ENCODE measurements around the gene MACROD1.
"Not testable (repeated sequence)": the region's sequence is repeated elsewhere in the genome, so short reads cannot be mapped to it uniquely, and the experiment has no call there.

The MACROD1 gene

GRCh38 chr11:64053699-64054098 lies 112.2 kb downstream of the MACROD1 start:
- no peak overlapping the region for H3K4me3 ChIP-seq (ENCODE audit: low read depth, low read length)
- in situ Hi-C loops (cut with HindIII; ENCODE audit: low sequenced_read_pairs), result no loop called here
- DNase-seq (ENCODE audit: low read depth, low spot score), result no peak
- TF ChIP-seq, protein P1, sequence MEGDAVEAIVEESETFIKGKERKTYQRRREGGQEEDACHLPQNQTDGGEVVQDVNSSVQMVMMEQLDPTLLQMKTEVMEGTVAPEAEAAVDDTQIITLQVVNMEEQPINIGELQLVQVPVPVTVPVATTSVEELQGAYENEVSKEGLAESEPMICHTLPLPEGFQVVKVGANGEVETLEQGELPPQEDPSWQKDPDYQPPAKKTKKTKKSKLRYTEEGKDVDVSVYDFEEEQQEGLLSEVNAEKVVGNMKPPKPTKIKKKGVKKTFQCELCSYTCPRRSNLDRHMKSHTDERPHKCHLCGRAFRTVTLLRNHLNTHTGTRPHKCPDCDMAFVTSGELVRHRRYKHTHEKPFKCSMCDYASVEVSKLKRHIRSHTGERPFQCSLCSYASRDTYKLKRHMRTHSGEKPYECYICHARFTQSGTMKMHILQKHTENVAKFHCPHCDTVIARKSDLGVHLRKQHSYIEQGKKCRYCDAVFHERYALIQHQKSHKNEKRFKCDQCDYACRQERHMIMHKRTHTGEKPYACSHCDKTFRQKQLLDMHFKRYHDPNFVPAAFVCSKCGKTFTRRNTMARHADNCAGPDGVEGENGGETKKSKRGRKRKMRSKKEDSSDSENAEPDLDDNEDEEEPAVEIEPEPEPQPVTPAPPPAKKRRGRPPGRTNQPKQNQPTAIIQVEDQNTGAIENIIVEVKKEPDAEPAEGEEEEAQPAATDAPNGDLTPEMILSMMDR (IDR thresholded peaks at IDR 0.05; ENCODE audit: low read depth, low read length), result no peak

DNA sequence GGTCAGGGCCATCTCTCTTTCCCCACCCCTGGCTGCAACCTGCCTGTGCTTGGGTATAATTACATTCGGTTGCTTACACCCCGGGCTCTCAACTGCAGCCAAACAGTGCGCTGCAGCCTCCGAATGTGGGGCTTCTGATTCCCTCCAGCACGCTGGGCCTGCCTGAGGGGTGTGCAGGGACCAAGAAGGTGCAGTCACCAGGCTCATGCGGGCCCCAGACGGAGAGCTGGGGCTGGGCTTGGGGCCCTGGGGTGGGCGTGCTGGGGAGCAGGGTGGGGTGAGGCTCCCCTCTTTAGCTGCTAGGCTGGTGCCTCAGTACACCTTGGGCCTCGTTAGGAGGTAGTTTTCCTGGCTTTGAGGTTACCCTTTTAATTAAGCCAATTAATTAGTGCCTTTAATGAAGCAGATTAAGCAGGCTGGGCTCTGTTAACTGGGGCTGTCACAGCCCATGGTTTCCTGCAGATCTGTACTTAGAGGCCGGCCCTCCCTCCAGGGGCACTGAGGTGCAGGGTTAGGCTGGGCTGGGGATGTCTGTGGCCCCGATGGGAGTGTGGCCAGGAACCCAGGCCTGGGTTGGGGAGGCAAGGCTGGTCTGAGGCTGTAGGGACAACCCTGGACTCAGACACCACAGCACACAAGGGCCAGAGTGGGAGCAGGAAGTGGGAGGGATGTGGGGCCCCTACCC lies 112.8 kb downstream of the MACROD1 start:
- in situ Hi-C loops (cut with HindIII; ENCODE audit: low sequenced_read_pairs), result no loop called here
- H3K4me3 ChIP-seq (ENCODE audit: low read depth, low read length), result no peak overlapping the region
- TF ChIP-seq, protein P1 (IDR thresholded peaks at IDR 0.05; ENCODE audit: low read depth, low read length), result no peak
- no peak for DNase-seq (ENCODE audit: low read depth, low spot score)

DNA sequence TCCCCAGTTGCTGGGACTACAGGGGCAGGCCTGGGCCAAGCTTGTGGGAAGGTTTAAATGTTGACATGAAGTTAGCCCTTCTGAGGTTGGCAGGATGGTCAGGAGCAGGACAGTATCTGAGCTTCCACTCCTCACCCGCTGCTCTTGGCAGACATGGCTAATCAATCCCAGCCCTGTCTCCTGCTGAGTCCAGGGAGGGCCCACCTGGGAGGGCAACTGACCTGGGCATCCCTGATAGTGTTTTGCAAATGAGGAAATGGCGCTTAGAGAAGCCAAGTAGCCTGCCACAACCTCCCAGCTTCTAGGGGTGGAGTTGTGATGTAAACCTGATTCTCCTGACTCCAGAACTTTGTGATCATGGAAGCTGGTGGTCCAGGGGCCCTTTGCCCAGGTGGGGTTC lies 113.5 kb downstream of the MACROD1 start:
- in situ Hi-C loops (cut with HindIII; ENCODE audit: low sequenced_read_pairs), result no loop called here
- TF ChIP-seq, protein P1 (IDR thresholded peaks at IDR 0.05; ENCODE audit: low read depth, low read length), result no peak
- DNase-seq (ENCODE audit: low read depth, low spot score), result no peak

GRCh38 chr11:64051297-64051696 lies 114.6 kb downstream of the MACROD1 start:
- H3K4me3 ChIP-seq (ENCODE audit: low read depth, low read length), result no peak overlapping the region
- DNase-seq (ENCODE audit: low read depth, low spot score), result no peak
- TF ChIP-seq, protein P1 (IDR thresholded peaks at IDR 0.05; ENCODE audit: low read depth, low read length), result no peak
- in situ Hi-C loops (cut with HindIII; ENCODE audit: low sequenced_read_pairs), result no loop called here

More for the DNA sequence above, 113.5 kb downstream of the MACROD1 start:
- no peak overlapping the region for H3K4me3 ChIP-seq (ENCODE audit: low read depth, low read length)

- TF ChIP-seq, protein P1 (IDR thresholded peaks at IDR 0.05; ENCODE audit: low read depth, low read length), result no peak
- in situ Hi-C loops (cut with HindIII; ENCODE audit: low sequenced_read_pairs), result no loop called here
- DNase-seq (ENCODE audit: low read depth, low spot score), result no peak
- H3K4me3 ChIP-seq (ENCODE audit: low read depth, low read length), result no peak overlapping the region
Observed at GRCh38 chr11:64049509-64049908, 116.4 kb downstream of the MACROD1 start.

DNA sequence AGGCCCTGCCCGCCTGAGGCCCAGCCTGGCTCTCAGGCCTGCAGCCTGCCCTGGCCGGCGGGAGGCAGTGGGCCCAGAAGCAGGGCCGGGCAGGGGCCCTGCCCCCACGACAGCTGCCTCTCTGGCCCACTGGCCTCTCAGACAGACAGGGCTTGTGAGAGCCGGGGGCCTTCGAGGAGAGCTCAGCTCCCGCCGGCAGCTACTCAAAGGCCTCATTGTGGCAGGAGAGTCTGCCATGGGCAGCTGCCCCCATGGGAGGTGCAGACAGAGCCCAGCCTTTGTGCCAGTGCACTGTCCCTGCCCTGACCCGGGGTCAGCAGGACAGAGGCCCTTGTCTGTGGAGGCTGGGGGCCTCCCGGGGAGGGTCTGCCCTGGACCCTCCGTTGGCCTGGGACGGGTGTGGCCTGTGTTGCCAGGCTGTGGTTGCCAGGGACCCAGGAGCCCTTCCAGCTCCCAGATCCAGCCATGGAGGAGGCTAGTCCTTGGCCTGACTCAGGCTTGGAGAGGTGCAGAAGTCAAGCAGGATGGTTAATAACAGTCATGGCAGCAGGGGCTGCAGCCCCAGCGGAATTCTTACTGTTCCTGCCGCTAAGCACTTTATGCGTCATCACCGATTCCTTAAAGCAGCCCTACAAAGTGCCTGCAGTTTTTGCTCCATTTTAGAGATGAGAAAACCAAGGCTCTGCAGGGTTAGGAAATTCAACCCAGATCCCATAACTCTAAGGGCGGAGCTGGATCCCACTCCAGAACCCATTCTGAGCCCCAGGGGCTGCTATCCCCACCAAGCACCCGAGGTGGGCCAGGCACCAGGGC lies 117.7 kb downstream of the MACROD1 start:
- no peak overlapping the region for H3K4me3 ChIP-seq (ENCODE audit: low read depth, low read length)
- TF ChIP-seq, protein P1 (IDR thresholded peaks at IDR 0.05; ENCODE audit: low read depth, low read length), result no peak
- no peak for DNase-seq (ENCODE audit: low read depth, low spot score)
- in situ Hi-C loops (cut with HindIII; ENCODE audit: low sequenced_read_pairs), result no loop called here

DNA sequence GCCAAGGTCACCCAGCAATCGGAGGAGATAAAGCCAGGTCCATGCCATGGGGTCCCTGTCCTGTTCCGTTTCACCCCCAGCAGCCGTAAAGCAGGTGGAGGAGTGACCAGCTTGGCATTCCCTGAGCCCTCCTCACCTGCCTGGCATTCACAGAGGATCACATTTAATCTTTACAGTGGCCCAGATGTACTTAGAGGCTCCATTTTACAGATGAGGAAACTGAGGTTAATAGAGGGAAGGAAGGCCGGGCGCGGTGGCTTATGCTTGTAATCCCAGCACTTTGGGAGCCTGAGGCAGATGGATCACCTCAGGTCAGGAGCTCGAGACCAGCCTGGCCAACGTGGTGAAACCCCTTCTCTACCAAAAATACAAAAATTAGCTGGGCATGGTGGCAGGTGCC lies 118.5 kb downstream of the MACROD1 start:
- in situ Hi-C loops (cut with HindIII; ENCODE audit: low sequenced_read_pairs), result not testable (repeated sequence)

More for the DNA sequence above, 118.5 kb downstream of the MACROD1 start:
- not testable (repeated sequence) for H3K4me3 ChIP-seq (ENCODE audit: low read depth, low read length); DNase-seq (ENCODE audit: low read depth, low spot score)

Measured in astrocyte of the spinal cord (primary cell).